ENCODE data around the gene IDNK.

DNA sequence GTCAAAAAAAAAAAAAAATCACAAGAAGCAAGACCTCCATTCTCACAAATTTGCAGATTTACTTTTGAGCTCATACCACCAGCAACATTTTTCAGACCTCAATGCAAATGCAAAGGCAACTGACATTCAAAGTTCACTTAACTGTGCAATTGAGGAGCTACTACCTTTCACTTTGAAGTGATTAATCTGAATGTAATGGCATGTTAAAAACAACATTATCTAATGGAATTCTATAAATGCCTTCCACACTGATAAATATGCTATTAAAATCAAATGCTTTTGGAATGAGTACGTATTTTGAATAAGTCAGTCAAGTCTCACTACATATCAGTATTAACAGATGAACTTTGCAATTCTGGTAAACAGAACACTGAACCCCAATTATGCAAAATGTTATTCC lies 52.5 kb downstream of the IDNK start:
- TF ChIP-seq POLR2AphosphoS5 (IDR thresholded peaks at IDR 0.05; ENCODE audit: low read length) (no peak), POLR2A (IDR thresholded peaks at IDR 0.05; ENCODE audit: low read depth, low read length) (no peak), IKZF1 (conservative IDR thresholded peaks at IDR 0.05) (no peak)
- TF ChIP-seq, protein P1, sequence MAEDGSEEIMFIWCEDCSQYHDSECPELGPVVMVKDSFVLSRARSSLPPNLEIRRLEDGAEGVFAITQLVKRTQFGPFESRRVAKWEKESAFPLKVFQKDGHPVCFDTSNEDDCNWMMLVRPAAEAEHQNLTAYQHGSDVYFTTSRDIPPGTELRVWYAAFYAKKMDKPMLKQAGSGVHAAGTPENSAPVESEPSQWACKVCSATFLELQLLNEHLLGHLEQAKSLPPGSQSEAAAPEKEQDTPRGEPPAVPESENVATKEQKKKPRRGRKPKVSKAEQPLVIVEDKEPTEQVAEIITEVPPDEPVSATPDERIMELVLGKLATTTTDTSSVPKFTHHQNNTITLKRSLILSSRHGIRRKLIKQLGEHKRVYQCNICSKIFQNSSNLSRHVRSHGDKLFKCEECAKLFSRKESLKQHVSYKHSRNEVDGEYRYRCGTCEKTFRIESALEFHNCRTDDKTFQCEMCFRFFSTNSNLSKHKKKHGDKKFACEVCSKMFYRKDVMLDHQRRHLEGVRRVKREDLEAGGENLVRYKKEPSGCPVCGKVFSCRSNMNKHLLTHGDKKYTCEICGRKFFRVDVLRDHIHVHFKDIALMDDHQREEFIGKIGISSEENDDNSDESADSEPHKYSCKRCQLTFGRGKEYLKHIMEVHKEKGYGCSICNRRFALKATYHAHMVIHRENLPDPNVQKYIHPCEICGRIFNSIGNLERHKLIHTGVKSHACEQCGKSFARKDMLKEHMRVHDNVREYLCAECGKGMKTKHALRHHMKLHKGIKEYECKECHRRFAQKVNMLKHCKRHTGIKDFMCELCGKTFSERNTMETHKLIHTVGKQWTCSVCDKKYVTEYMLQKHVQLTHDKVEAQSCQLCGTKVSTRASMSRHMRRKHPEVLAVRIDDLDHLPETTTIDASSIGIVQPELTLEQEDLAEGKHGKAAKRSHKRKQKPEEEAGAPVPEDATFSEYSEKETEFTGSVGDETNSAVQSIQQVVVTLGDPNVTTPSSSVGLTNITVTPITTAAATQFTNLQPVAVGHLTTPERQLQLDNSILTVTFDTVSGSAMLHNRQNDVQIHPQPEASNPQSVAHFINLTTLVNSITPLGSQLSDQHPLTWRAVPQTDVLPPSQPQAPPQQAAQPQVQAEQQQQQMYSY (CRISPR knock-in tag; IDR thresholded peaks at IDR 0.05): no peak
